HG02870 (cell line): ENCODE measurements around the gene LRRC42.

Experiments used
- ATAC-seq: cut with Tn5 transposase; IDR thresholded peaks from one replicate; pipeline ENCODE4 v1.9.1; 2021; ENCODE audit warnings: mild to moderate bottlenecking, moderate library complexity; ENCODE audit not compliant: unreplicated experiment

Gene LRRC42

GRCh38 chr1:53946252-53947171, at the start of gene LRRC42:
TSS of gene LRRC42 (plus strand) at chr1:53946350. CDS start at chr1:53952000, 5,650 bp downstream.
- ATAC-seq: peak; percentile 60

GRCh38 chr1:53896635-53897229, 49.4 kb upstream of the LRRC42 start:
- no peak for ATAC-seq

- no peak for ATAC-seq
These were observed 46.9 kb upstream of the LRRC42 start for GRCh38 chr1:53899206-53899628.

GRCh38 chr1:53899708-53900107, 46.4 kb upstream of the LRRC42 start:
- no peak for ATAC-seq

GRCh38 chr1:53902235-53903138, 43.7 kb upstream of the LRRC42 start:
- ATAC-seq: no peak

- ATAC-seq: no peak
These were observed 40.6 kb upstream of the LRRC42 start for GRCh38 chr1:53905509-53905908.

- ATAC-seq: no peak
These were observed 40.0 kb upstream of the LRRC42 start for GRCh38 chr1:53906121-53906520.

- no peak for ATAC-seq
These were observed 36.2 kb upstream of the LRRC42 start for GRCh38 chr1:53909946-53910345.

GRCh38 chr1:53911442-53911841, 34.7 kb upstream of the LRRC42 start:
- ATAC-seq: no peak

- ATAC-seq: no peak
These were observed 32.7 kb upstream of the LRRC42 start for GRCh38 chr1:53913352-53914033.

- ATAC-seq: no peak
These were observed 27.8 kb upstream of the LRRC42 start for GRCh38 chr1:53918343-53918742.

- ATAC-seq: no peak
These were observed 26.5 kb upstream of the LRRC42 start for GRCh38 chr1:53919675-53920066.

- ATAC-seq: no peak
These were observed 18.7 kb upstream of the LRRC42 start for GRCh38 chr1:53927376-53927881.

GRCh38 chr1:53929246-53929960, 16.7 kb upstream of the LRRC42 start:
- ATAC-seq: no peak

GRCh38 chr1:53930932-53931331, 15.2 kb upstream of the LRRC42 start:
- no peak for ATAC-seq

GRCh38 chr1:53931523-53931922, 14.6 kb upstream of the LRRC42 start:
- no peak for ATAC-seq

- no peak for ATAC-seq
These were observed 11.9 kb upstream of the LRRC42 start for GRCh38 chr1:53934170-53934765.

GRCh38 chr1:53936430-53936829, 9.7 kb upstream of the LRRC42 start:
- no peak for ATAC-seq

GRCh38 chr1:53938136-53938830, 7.9 kb upstream of the LRRC42 start:
- ATAC-seq: no peak
